ENCODE measurements around the gene ITGA6. TPM values are rescaled to one million over a fixed set of nuclear protein-coding genes. Genes with fewer than 3 reads are reported as not detected.

Gene ITGA6
- total RNA-seq, 6 donors from 2014 or later: 38.1 to 99.7 (median 57.9) TPM

GRCh38 chr2:172448544-172449267 lies 21.3 kb downstream of the ITGA6 start:
- H3K27me3 ChIP-seq: no peaks in the 10 kb centered on the region
- H3K4me1 ChIP-seq: peaks cover 0 to 13% (median 6%) of the 10 kb centered on the region in 4 donors
- H3K9me3 ChIP-seq: no peaks in the 10 kb centered on the region
- no peak for TF ChIP-seq POLR2A (IDR thresholded peaks at IDR 0.05)
- TF ChIP-seq CTCF (IDR thresholded peaks at IDR 0.05): no peak
- no peak for TF ChIP-seq POLR2AphosphoS5 (IDR thresholded peaks at IDR 0.05)
- TF ChIP-seq EP300 (IDR thresholded peaks at IDR 0.05): no peak
- peaks cover 0 to 3% (median 0%) of the 10 kb centered on the region in 4 donors for H3K36me3 ChIP-seq
- no peak overlapping the region for H3K27ac ChIP-seq
- ATAC-seq (ENCODE audit: low FRiP score in 2 of 2) (no peak), DNase-seq (no peak)
- H3K4me3 ChIP-seq: no peak overlapping the region
- 45 to 64% methylated on average over 3 of the region's 3 CpGs for WGBS, 2 donors

- H3K27me3 ChIP-seq: no peaks in the 10 kb centered on the region
- no peaks in the 10 kb centered on the region for H3K9me3 ChIP-seq
- TF ChIP-seq EP300 (IDR thresholded peaks at IDR 0.05) (no peak), POLR2AphosphoS5 (IDR thresholded peaks at IDR 0.05) (no peak), POLR2A (IDR thresholded peaks at IDR 0.05) (no peak), CTCF (IDR thresholded peaks at IDR 0.05) (no peak)
- ATAC-seq (ENCODE audit: low FRiP score in 2 of 2) (no peak), DNase-seq (no peak)
- peaks cover 0 to 3% (median 0%) of the 10 kb centered on the region in 4 donors for H3K36me3 ChIP-seq
- WGBS, 2 donors: 91 to 97% methylated on average over 8 of the region's 8 CpGs
- H3K4me1 ChIP-seq: peaks cover 6 to 17% (median 12%) of the 10 kb centered on the region in 4 donors
- no peak overlapping the region for H3K27ac ChIP-seq
- no peak overlapping the region for H3K4me3 ChIP-seq
Measured at GRCh38 chr2:172449911-172450550, 22.6 kb downstream of the ITGA6 start.

- TF ChIP-seq POLR2AphosphoS5 (IDR thresholded peaks at IDR 0.05): no peak
- TF ChIP-seq EP300 (IDR thresholded peaks at IDR 0.05): no peak
- TF ChIP-seq CTCF (IDR thresholded peaks at IDR 0.05): no peak
- no peak for TF ChIP-seq POLR2A (IDR thresholded peaks at IDR 0.05)
- no peak for DNase-seq
- no peak overlapping the region for H3K4me3 ChIP-seq
- ATAC-seq (ENCODE audit: low FRiP score in 2 of 2): no peak
- H3K9me3 ChIP-seq: no peaks in the 10 kb centered on the region
- H3K36me3 ChIP-seq: peaks cover 0 to 3% (median 0%) of the 10 kb centered on the region in 4 donors
- H3K27me3 ChIP-seq: no peaks in the 10 kb centered on the region
- peaks cover 18 to 29% (median 22%) of the 10 kb centered on the region in 4 donors for H3K4me1 ChIP-seq
- H3K27ac ChIP-seq: no peak overlapping the region
- 92 to 94% methylated on average over 5 of the region's 5 CpGs for WGBS, 2 donors
Measured at GRCh38 chr2:172451923-172452322, 24.5 kb downstream of the ITGA6 start.

GRCh38 chr2:172452845-172453244 lies 25.5 kb downstream of the ITGA6 start:
- H3K27ac ChIP-seq: no peak overlapping the region
- H3K36me3 ChIP-seq: peaks cover 0 to 3% (median 0%) of the 10 kb centered on the region in 4 donors
- H3K4me3 ChIP-seq: no peak overlapping the region
- H3K27me3 ChIP-seq: no peaks in the 10 kb centered on the region
- DNase-seq (no peak), ATAC-seq (ENCODE audit: low FRiP score in 2 of 2) (no peak)
- no peaks in the 10 kb centered on the region for H3K9me3 ChIP-seq
- 54 to 64% methylated on average over 2 of the region's 2 CpGs for WGBS, 2 donors
- TF ChIP-seq EP300 (IDR thresholded peaks at IDR 0.05): no peak
- TF ChIP-seq CTCF (IDR thresholded peaks at IDR 0.05): no peak
- TF ChIP-seq POLR2AphosphoS5 (IDR thresholded peaks at IDR 0.05): no peak
- no peak for TF ChIP-seq POLR2A (IDR thresholded peaks at IDR 0.05)
- H3K4me1 ChIP-seq: peaks cover 18 to 28% (median 20%) of the 10 kb centered on the region in 4 donors

Measured in upper lobe of left lung (tissue), 6 donors.